Hypothalamus (tissue), 51 donors: ENCODE results near the gene SLC28A1.

Experiments
- DNase-seq, 51 donors: peaks; one replicate each; lab custom pipeline; 2025; lab: John Stamatoyannopoulos, UW

The SLC28A1 gene

GRCh38 chr15:84960391-84961113, 76.1 kb downstream of the SLC28A1 start:
- DNase-seq: no peak

GRCh38 chr15:84961114-84961452, 76.6 kb downstream of the SLC28A1 start:
- DNase-seq: no peak

GRCh38 chr15:84961707-84962106, 77.2 kb downstream of the SLC28A1 start:
- DNase-seq: no peak

- no peak for DNase-seq
Measured at GRCh38 chr15:84962955-84963354, 78.5 kb downstream of the SLC28A1 start.

- DNase-seq: no peak
Measured at GRCh38 chr15:84967380-84967779, 82.9 kb downstream of the SLC28A1 start.

GRCh38 chr15:84968301-84968700, 83.8 kb downstream of the SLC28A1 start:
- DNase-seq: no peak

- DNase-seq: peak in 22 of 51 donors; percentile 13 to 70 (median 38)
Measured at GRCh38 chr15:84969257-84969656, 84.8 kb downstream of the SLC28A1 start.

GRCh38 chr15:84970843-84971242, 86.4 kb downstream of the SLC28A1 start:
- DNase-seq: no peak

GRCh38 chr15:84973492-84974460, 89.3 kb downstream of the SLC28A1 start:
- DNase-seq: no peak

GRCh38 chr15:84975871-84976351, 91.4 kb downstream of the SLC28A1 start:
- DNase-seq: no peak

- no peak for DNase-seq
Measured at GRCh38 chr15:84976746-84977345, 92.4 kb downstream of the SLC28A1 start.

GRCh38 chr15:84979651-84980050, 95.2 kb downstream of the SLC28A1 start:
- DNase-seq: peak in 1 of 51 donors; percentile 12

GRCh38 chr15:84980196-84981053, 96.0 kb downstream of the SLC28A1 start:
- peak; percentile 51 to 97 (median 85) for DNase-seq

GRCh38 chr15:84981054-84981710, 96.7 kb downstream of the SLC28A1 start:
- peak; percentile 57 to 97 (median 90) for DNase-seq

- peak in 15 of 51 donors; percentile 25 to 68 (median 56) for DNase-seq
Measured at GRCh38 chr15:84981711-84982300, 97.3 kb downstream of the SLC28A1 start, which contains the start of gene PDE8A. Gene PDE8A (plus strand): TSS chr15:84981856. CDS start chr15:84982163, 307 bp downstream.

- DNase-seq: peak in 28 of 51 donors; percentile 8 to 65 (median 28)
Measured at GRCh38 chr15:84982301-84982920, 97.9 kb downstream of the SLC28A1 start.

GRCh38 chr15:84983294-84983693, 98.8 kb downstream of the SLC28A1 start:
- DNase-seq: no peak

GRCh38 chr15:84983711-84984110, 99.2 kb downstream of the SLC28A1 start:
- peak in 2 of 51 donors; percentile 21 to 22 for DNase-seq
